ENCODE data around the gene SAXO1. TPM values are rescaled to one million over a fixed set of nuclear protein-coding genes. Genes with fewer than 3 reads are reported as not detected.

Gene SAXO1
- polyA plus RNA-seq, 1 experiment: 0.01 TPM

DNA sequence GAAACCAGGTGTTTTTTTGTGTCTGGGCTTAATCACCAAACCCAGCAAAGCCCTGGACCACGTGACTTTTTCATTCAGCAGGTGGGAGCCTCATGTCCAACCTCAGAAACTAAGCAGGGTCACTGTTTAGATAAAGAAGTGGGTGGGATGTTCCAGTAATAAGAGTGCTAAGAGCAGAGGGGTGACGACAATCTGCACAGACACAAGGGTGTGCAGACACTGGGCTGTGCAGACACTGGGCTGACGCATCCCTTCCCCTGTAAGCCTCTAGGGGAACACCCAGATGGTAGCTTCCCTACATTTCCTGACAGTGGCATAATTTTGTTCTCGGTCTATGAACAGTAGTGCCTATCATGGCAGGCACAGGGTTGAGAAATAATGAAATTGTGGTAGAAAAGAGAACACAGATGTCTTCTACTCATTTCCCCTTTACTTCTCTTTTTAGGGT, 85.1 kb downstream of the SAXO1 start:
- ChIA-PET POLR2A (no interaction called here), CTCF (no interaction called here)
- Histone ChIP-seq H3K9me3 (ENCODE audit: control insufficient read depth, insufficient read depth, low read length) (no peaks in the 10 kb centered on the region), H3K4me3 (ENCODE audit: low read depth, low read length) (no peak overlapping the region), H3K27me3 (ENCODE audit: control insufficient read depth, insufficient read depth, low read length) (peaks cover 23% of the 10 kb centered on the region), H3K27ac (ENCODE audit: low read depth, low read length) (no peak overlapping the region)
- TF ChIP-seq, protein P1, sequence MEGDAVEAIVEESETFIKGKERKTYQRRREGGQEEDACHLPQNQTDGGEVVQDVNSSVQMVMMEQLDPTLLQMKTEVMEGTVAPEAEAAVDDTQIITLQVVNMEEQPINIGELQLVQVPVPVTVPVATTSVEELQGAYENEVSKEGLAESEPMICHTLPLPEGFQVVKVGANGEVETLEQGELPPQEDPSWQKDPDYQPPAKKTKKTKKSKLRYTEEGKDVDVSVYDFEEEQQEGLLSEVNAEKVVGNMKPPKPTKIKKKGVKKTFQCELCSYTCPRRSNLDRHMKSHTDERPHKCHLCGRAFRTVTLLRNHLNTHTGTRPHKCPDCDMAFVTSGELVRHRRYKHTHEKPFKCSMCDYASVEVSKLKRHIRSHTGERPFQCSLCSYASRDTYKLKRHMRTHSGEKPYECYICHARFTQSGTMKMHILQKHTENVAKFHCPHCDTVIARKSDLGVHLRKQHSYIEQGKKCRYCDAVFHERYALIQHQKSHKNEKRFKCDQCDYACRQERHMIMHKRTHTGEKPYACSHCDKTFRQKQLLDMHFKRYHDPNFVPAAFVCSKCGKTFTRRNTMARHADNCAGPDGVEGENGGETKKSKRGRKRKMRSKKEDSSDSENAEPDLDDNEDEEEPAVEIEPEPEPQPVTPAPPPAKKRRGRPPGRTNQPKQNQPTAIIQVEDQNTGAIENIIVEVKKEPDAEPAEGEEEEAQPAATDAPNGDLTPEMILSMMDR (IDR thresholded peaks at IDR 0.05; ENCODE audit: low read depth, low read length): no peak
- no peak for DNase-seq (ENCODE audit: low read depth, low spot score)

GRCh38 chr9:18942801-18943200, 90.2 kb downstream of the SAXO1 start:
- H3K27me3 ChIP-seq (ENCODE audit: control insufficient read depth, insufficient read depth, low read length): peaks cover 19% of the 10 kb centered on the region
- POLR2A ChIA-PET: no interaction called here
- no peaks in the 10 kb centered on the region for H3K9me3 ChIP-seq (ENCODE audit: control insufficient read depth, insufficient read depth, low read length)
- CTCF ChIA-PET: no interaction called here
- no peak for DNase-seq (ENCODE audit: low read depth, low spot score)
- H3K27ac ChIP-seq (ENCODE audit: low read depth, low read length): no peak overlapping the region
- TF ChIP-seq, protein P1 (IDR thresholded peaks at IDR 0.05; ENCODE audit: low read depth, low read length): no peak
- no peak overlapping the region for H3K4me3 ChIP-seq (ENCODE audit: low read depth, low read length)

GRCh38 chr9:18941060-18941740, 91.8 kb downstream of the SAXO1 start:
- ChIA-PET POLR2A (no interaction called here), CTCF (no interaction called here)

DNA sequence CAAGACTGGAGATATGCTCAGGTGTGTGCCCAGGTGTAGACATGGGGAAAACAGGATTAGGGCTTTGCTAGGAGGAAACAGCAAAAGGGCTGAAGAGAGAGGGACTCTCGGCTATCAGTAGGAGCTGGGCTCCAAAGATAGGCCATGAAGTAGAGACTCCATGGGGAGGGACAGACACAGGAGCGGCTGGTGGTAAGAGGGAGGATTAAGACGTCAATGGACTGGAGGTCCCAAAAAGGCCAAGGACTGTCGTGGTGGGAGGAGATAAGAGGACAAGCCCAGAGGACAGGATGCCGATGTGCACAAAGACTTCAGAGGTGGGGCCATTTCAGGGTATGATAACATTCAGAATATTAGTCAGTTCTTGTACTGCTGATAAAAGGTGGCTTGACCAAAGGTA, 93.1 kb downstream of the SAXO1 start:
- TF ChIP-seq, protein P1 (IDR thresholded peaks at IDR 0.05; ENCODE audit: low read depth, low read length): no peak
- H3K9me3 ChIP-seq (ENCODE audit: control insufficient read depth, insufficient read depth, low read length): no peaks in the 10 kb centered on the region
- H3K27ac ChIP-seq (ENCODE audit: low read depth, low read length): no peak overlapping the region
- peaks cover 16% of the 10 kb centered on the region for H3K27me3 ChIP-seq (ENCODE audit: control insufficient read depth, insufficient read depth, low read length)
- ChIA-PET CTCF (no interaction called here), POLR2A (no interaction called here)
- H3K4me3 ChIP-seq (ENCODE audit: low read depth, low read length): no peak overlapping the region
- no peak for DNase-seq (ENCODE audit: low read depth, low spot score)

More at GRCh38 chr9:18941060-18941740, 91.8 kb downstream of the SAXO1 start:
- Histone ChIP-seq H3K27ac (ENCODE audit: low read depth, low read length) (no peak overlapping the region), H3K9me3 (ENCODE audit: control insufficient read depth, insufficient read depth, low read length) (no peaks in the 10 kb centered on the region), H3K4me3 (ENCODE audit: low read depth, low read length) (no peak overlapping the region), H3K27me3 (ENCODE audit: control insufficient read depth, insufficient read depth, low read length) (peaks cover 16% of the 10 kb centered on the region)
- no peak for DNase-seq (ENCODE audit: low read depth, low spot score)
- TF ChIP-seq, protein P1 (IDR thresholded peaks at IDR 0.05; ENCODE audit: low read depth, low read length): no peak

GRCh38 chr9:18936094-18936871, 96.7 kb downstream of the SAXO1 start:
- Histone ChIP-seq H3K27me3 (ENCODE audit: control insufficient read depth, insufficient read depth, low read length) (peaks cover 12% of the 10 kb centered on the region), H3K4me3 (ENCODE audit: low read depth, low read length) (no peak overlapping the region), H3K9me3 (ENCODE audit: control insufficient read depth, insufficient read depth, low read length) (no peaks in the 10 kb centered on the region), H3K27ac (ENCODE audit: low read depth, low read length) (no peak overlapping the region)
- POLR2A ChIA-PET: no interaction called here
- TF ChIP-seq, protein P1 (IDR thresholded peaks at IDR 0.05; ENCODE audit: low read depth, low read length): no peak
- no peak for DNase-seq (ENCODE audit: low read depth, low spot score)
- CTCF ChIA-PET: no interaction called here
